Activated CD4-positive, CD25-positive, alpha-beta regulatory T cell treated with anti-CD3 and anti-CD28 coated beads, Interleukin-2, amount 50 U/mL, for 16 hours (primary cell): ENCODE data around the gene TMEM120A.

ENCODE experiments used
- DNase-seq: peaks from one replicate; pipeline ENCODE4 v3.0.0-alpha.2; 2020; ENCODE audit warnings: low read depth, low spot score

The TMEM120A gene

GRCh38 chr7:75957021-75957736 is 37.2 kb downstream of the TMEM120A start:
- no peak for DNase-seq

GRCh38 chr7:75955331-75955955 is 39.0 kb downstream of the TMEM120A start:
- DNase-seq = no peak

GRCh38 chr7:75953931-75954330 is 40.5 kb downstream of the TMEM120A start:
- no peak for DNase-seq

- no peak for DNase-seq
Measured at GRCh38 chr7:75953431-75953830, 41.0 kb downstream of the TMEM120A start.

- DNase-seq = no peak
Measured at GRCh38 chr7:75951506-75951905, 42.9 kb downstream of the TMEM120A start.

GRCh38 chr7:75950111-75950681 is 44.2 kb downstream of the TMEM120A start:
- no peak for DNase-seq

GRCh38 chr7:75948179-75948578 is 46.2 kb downstream of the TMEM120A start:
- DNase-seq = no peak

- no peak for DNase-seq
Measured at GRCh38 chr7:75946207-75946855, 48.1 kb downstream of the TMEM120A start.

- no peak for DNase-seq
Measured at GRCh38 chr7:75945297-75946168, 48.9 kb downstream of the TMEM120A start.

GRCh38 chr7:75944507-75944906 is 49.9 kb downstream of the TMEM120A start:
- DNase-seq = no peak

GRCh38 chr7:75943864-75944263 is 50.5 kb downstream of the TMEM120A start:
- DNase-seq = no peak

- DNase-seq = no peak
Measured at GRCh38 chr7:75938921-75939320, 55.5 kb downstream of the TMEM120A start.

GRCh38 chr7:75937958-75938786 is 56.2 kb downstream of the TMEM120A start:
- DNase-seq = no peak
